ENCODE data around the gene SELENOH. TPM values are rescaled to one million over a fixed set of nuclear protein-coding genes. Genes with fewer than 3 reads are reported as not detected.
A peak's percentile ranks its signal among the peaks of the same experiment; 100 is the strongest.

The SELENOH gene
- total RNA-seq (10 to 100 TPM; 48.0 to 48.5 TPM), total RNA-seq (6.8 to 19.9 (median 13.2) reads per million in 172 experiments)
- 108 TPM for polyA plus RNA-seq (2013, experiment 1 of 2)
- polyA plus RNA-seq (2013, experiment 2 of 2), result 80.7 TPM

DNA sequence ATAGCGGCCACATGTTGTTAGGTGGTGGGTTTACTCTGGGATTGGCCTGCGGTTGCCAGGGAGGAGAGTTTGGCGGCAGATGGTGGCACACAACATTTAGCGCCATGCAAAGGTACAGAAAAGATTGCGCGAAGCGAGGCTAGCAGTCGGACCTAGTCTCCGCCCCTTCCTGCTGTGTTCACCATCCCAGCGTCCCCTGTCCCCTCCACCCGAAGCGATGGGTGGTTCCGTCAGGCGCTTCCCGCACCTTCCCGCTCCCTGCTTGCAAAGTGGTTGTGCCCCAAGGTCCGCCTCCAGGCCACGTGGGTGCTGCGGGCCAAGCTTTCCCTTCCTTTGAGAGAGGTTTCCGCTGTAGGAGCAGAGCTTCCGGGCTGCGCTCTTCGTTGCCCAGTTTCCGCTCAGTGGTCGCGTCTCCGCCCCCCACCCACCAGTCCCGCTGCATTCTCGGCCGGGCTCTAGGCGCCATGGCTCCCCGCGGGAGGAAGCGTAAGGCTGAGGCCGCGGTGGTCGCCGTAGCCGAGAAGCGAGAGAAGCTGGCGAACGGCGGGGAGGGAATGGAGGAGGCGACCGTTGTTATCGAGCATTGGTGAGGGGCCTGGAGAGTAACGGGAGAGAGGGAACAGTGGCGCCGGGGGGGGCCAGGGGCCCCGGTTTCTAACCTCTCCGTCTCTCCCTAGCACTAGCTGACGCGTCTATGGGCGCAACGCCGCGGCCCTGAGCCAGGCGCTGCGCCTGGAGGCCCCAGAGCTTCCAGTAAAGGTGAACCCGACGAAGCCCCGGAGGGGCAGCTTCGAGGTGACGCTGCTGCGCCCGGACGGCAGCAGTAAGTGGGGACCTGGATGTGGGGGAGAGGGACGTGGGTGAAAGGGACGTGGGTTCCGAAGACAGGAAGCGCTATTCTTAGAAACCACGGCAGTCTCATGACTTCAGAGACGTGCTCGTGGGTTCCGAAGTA is at the start of gene SELENOH:
Gene SELENOH (plus strand): TSS at position 360 of the 955 bp plus-strand sequence. CDS start 105 bp downstream, at position 465.
- POLR2A ChIA-PET, result interaction anchor here (0.6 to 2.9 kb wide), 32 partner anchors 10 to 1403 kb away, joined by 3 to 40 read pairs (median 4); partner anchors contain the start of genes BTBD18, CLP1, LPXN and MED19
- CTCF ChIA-PET, result interaction anchor here (0.6 to 8.5 kb wide), 4 partner anchors 43 to 209 kb away, joined by 3 to 45 read pairs (median 4); no protein-coding TSS in a partner anchor
- peak within 1 kb of the TSS; percentile 95 for H3K27ac Mint-ChIP-seq
- Histone ChIP-seq H3K36me3 (ENCODE audit: insufficient read depth, low read length) (peaks cover 54% of the 10 kb centered on the region), H3K4me1 (ENCODE audit: insufficient read depth, low read length) (peaks cover 31% of the 10 kb centered on the region), H3K9me3 (ENCODE audit: control insufficient read depth in 1 of 2, insufficient read depth in 1 of 2, low read length in 2 of 2) (no peaks in the 10 kb centered on the region), H3K27ac (ENCODE audit: low read depth in 1 of 2, low read length in 2 of 2) (peak within 1 kb of the TSS; percentile 91 to 96), H3K27me3 (ENCODE audit: control insufficient read depth in 1 of 2, insufficient read depth in 2 of 2, low read length in 2 of 2) (no peaks in the 10 kb centered on the region), H3K4me3 (ENCODE audit: low read length) (peak within 1 kb of the TSS; percentile 92)
- H3K9me3 Mint-ChIP-seq, result no peaks in the 10 kb centered on the region
- intact Hi-C loops (cut with DNase I, micrococcal nuclease), result loop anchor here (1.0 to 10.0 kb wide), 6 partner anchors 29 to 417 kb away; partner anchors contain the start of genes MED19 (in 1 of the 2), TMX2 (in 1 of the 2), TNKS1BP1 (in 1 of the 2) and ZDHHC5 (in 1 of the 2)
- H3K36me3 Mint-ChIP-seq (ENCODE audit: low read depth), result peaks cover 74% of the 10 kb centered on the region
- no peaks in the 10 kb centered on the region for H3K27me3 Mint-ChIP-seq
- H3K4me3 Mint-ChIP-seq, result peak within 1 kb of the TSS; percentile 97
- ATAC-seq (ENCODE audit: poor library complexity), result peak; percentile 89
- peaks cover 38% of the 10 kb centered on the region for H3K4me1 Mint-ChIP-seq (ENCODE audit: low read depth)
- TF ChIP-seq CTCF (IDR thresholded peaks at IDR 0.05), result no peak
- DNase-seq, result peak; percentile 82 to 97 (median 90)

DNA sequence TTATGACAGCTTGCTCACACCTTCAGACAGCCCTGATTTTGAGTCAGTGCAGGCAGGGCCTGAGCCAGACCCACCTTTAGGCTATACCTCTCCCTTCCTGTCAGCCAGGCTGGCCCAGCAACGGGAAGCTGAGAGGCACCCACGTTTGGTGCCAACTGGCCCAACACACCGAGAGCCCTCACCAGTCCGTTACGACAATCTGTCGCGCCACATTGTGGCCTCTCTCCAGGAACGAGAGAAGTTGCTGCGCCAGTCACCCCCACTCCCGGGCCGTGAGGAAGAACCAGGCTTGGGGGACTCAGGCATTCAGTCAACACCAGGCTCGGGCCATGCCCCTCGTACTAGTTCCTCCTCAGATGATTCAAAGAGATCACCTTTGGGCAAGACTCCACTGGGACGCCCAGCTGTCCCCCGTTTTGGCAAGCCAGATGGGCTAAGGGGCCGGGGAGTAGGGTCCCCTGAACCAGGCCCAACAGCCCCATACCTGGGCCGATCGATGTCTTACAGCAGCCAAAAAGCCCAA is 42.4 kb upstream of the SELENOH start:
- Mint-ChIP-seq H3K4me3 (no peak overlapping the region), H3K27me3 (no peaks in the 10 kb centered on the region), H3K36me3 (ENCODE audit: low read depth) (peaks cover 81% of the 10 kb centered on the region), H3K27ac (no peak overlapping the region), H3K4me1 (ENCODE audit: low read depth) (no peaks in the 10 kb centered on the region), H3K9me3 (no peaks in the 10 kb centered on the region)
- no peaks in the 10 kb centered on the region for H3K27me3 ChIP-seq (ENCODE audit: control insufficient read depth in 1 of 2, insufficient read depth in 2 of 2, low read length in 2 of 2)
- H3K4me1 ChIP-seq (ENCODE audit: insufficient read depth, low read length), result no peaks in the 10 kb centered on the region
- no peak overlapping the region for H3K4me3 ChIP-seq (ENCODE audit: low read length)
- intact Hi-C loops (cut with DNase I, micrococcal nuclease), result no loop called here
- H3K27ac ChIP-seq (ENCODE audit: low read depth in 1 of 2, low read length in 2 of 2), result no peak overlapping the region
- TF ChIP-seq CTCF (IDR thresholded peaks at IDR 0.05), result no peak
- no peaks in the 10 kb centered on the region for H3K9me3 ChIP-seq (ENCODE audit: control insufficient read depth in 1 of 2, insufficient read depth in 1 of 2, low read length in 2 of 2)
- no peak for ATAC-seq (ENCODE audit: poor library complexity)
- no peak for DNase-seq
- ChIA-PET CTCF (no interaction called here), POLR2A (interaction anchor here (0.6 kb wide), 1 partner anchor 30 kb away, joined by 3 read pairs; no protein-coding TSS in a partner anchor)
- H3K36me3 ChIP-seq (ENCODE audit: insufficient read depth, low read length), result peaks cover 69% of the 10 kb centered on the region

- no peaks in the 10 kb centered on the region for H3K9me3 ChIP-seq (ENCODE audit: control insufficient read depth in 1 of 2, insufficient read depth in 1 of 2, low read length in 2 of 2)
- no peak overlapping the region for H3K27ac ChIP-seq (ENCODE audit: low read depth in 1 of 2, low read length in 2 of 2)
- no peak for TF ChIP-seq CTCF (IDR thresholded peaks at IDR 0.05)
- intact Hi-C loops (cut with DNase I, micrococcal nuclease), result no loop called here
- no peak for ATAC-seq (ENCODE audit: poor library complexity)
- H3K27me3 ChIP-seq (ENCODE audit: control insufficient read depth in 1 of 2, insufficient read depth in 2 of 2, low read length in 2 of 2), result no peaks in the 10 kb centered on the region
- DNase-seq, result no peak
- Mint-ChIP-seq H3K27ac (no peak overlapping the region), H3K4me3 (no peak overlapping the region), H3K27me3 (no peaks in the 10 kb centered on the region), H3K36me3 (ENCODE audit: low read depth) (peaks cover 83% of the 10 kb centered on the region), H3K9me3 (no peaks in the 10 kb centered on the region), H3K4me1 (ENCODE audit: low read depth) (no peaks in the 10 kb centered on the region)
- ChIA-PET CTCF (no interaction called here), POLR2A (no interaction called here)
- H3K4me3 ChIP-seq (ENCODE audit: low read length), result no peak overlapping the region
- peaks cover 68% of the 10 kb centered on the region for H3K36me3 ChIP-seq (ENCODE audit: insufficient read depth, low read length)
- H3K4me1 ChIP-seq (ENCODE audit: insufficient read depth, low read length), result no peaks in the 10 kb centered on the region
These were observed 41.5 kb upstream of the SELENOH start for GRCh38 chr11:57699813-57700212.

All from CD4-positive, alpha-beta T cell (primary cell).